ENCODE measurements around the gene CDC20B. TPM values are rescaled to one million over a fixed set of nuclear protein-coding genes. Genes with fewer than 3 reads are reported as not detected.
"Not testable (repeated sequence)": the region's sequence is repeated elsewhere in the genome, so short reads cannot be mapped to it uniquely, and the experiment has no call there.

Gene CDC20B
- total and polyA plus RNA-seq, 3 donors from 2014 or later, result 2.8 to 15.6 (median 4.8) TPM

GRCh38 chr5:55110217-55110616, 62.8 kb downstream of the CDC20B start:
- no peak overlapping the region for H3K4me3 ChIP-seq
- 85 to 93% methylated on average over 2 of the region's 2 CpGs for WGBS, 2 donors
- DNase-seq, result no peak
- no peaks in the 10 kb centered on the region for H3K27me3 ChIP-seq
- intact Hi-C loops (cut with DNase I; ENCODE audit: low total_unique reads), result no loop called here
- no peak overlapping the region for H3K27ac ChIP-seq
- H3K36me3 ChIP-seq (ENCODE audit: low read depth, missing control alignments), result no peaks in the 10 kb centered on the region
- no peaks in the 10 kb centered on the region for H3K9me3 ChIP-seq
- H3K4me1 ChIP-seq, result no peaks in the 10 kb centered on the region
- TF ChIP-seq CTCF (IDR thresholded peaks at IDR 0.05) (no peak), POLR2A (IDR thresholded peaks at IDR 0.05) (no peak)

GRCh38 chr5:55108661-55109060, 64.3 kb downstream of the CDC20B start:
- no peak for DNase-seq
- no peak overlapping the region for H3K4me3 ChIP-seq
- H3K27ac ChIP-seq, result no peak overlapping the region
- H3K4me1 ChIP-seq, result no peaks in the 10 kb centered on the region
- WGBS, 2 donors, result 82 to 85% methylated on average over 3 of the region's 3 CpGs
- no peaks in the 10 kb centered on the region for H3K9me3 ChIP-seq
- H3K27me3 ChIP-seq, result no peaks in the 10 kb centered on the region
- no peaks in the 10 kb centered on the region for H3K36me3 ChIP-seq (ENCODE audit: low read depth, missing control alignments)
- TF ChIP-seq POLR2A (IDR thresholded peaks at IDR 0.05) (no peak), CTCF (IDR thresholded peaks at IDR 0.05) (no peak)
- intact Hi-C loops (cut with DNase I; ENCODE audit: low total_unique reads), result no loop called here

GRCh38 chr5:55105976-55106375, 67.0 kb downstream of the CDC20B start:
- H3K27me3 ChIP-seq; H3K4me3 ChIP-seq; intact Hi-C loops (cut with DNase I; ENCODE audit: low total_unique reads); H3K4me1 ChIP-seq; H3K9me3 ChIP-seq; H3K36me3 ChIP-seq (ENCODE audit: low read depth, missing control alignments); DNase-seq; H3K27ac ChIP-seq: not testable (repeated sequence)

GRCh38 chr5:55104946-55105701, 67.9 kb downstream of the CDC20B start:
- DNase-seq, result no peak
- Histone ChIP-seq H3K9me3 (no peaks in the 10 kb centered on the region), H3K4me3 (no peak overlapping the region), H3K27me3 (no peaks in the 10 kb centered on the region), H3K27ac (no peak overlapping the region), H3K36me3 (ENCODE audit: low read depth, missing control alignments) (no peaks in the 10 kb centered on the region), H3K4me1 (no peaks in the 10 kb centered on the region)
- TF ChIP-seq POLR2A (IDR thresholded peaks at IDR 0.05), result no peak
- TF ChIP-seq CTCF (IDR thresholded peaks at IDR 0.05), result no peak
- intact Hi-C loops (cut with DNase I; ENCODE audit: low total_unique reads), result no loop called here
- WGBS, 2 donors, result 85 to 88% methylated on average over 3 to 5 of the region's 5 CpGs

GRCh38 chr5:55104036-55104772, 68.8 kb downstream of the CDC20B start:
- no peaks in the 10 kb centered on the region for H3K36me3 ChIP-seq (ENCODE audit: low read depth, missing control alignments)
- 81 to 87% methylated on average over 2 of the region's 2 CpGs for WGBS, 2 donors
- no peak for DNase-seq
- intact Hi-C loops (cut with DNase I; ENCODE audit: low total_unique reads), result no loop called here
- no peaks in the 10 kb centered on the region for H3K4me1 ChIP-seq
- no peaks in the 10 kb centered on the region for H3K9me3 ChIP-seq
- H3K4me3 ChIP-seq, result no peak overlapping the region
- H3K27ac ChIP-seq, result no peak overlapping the region
- TF ChIP-seq POLR2A (IDR thresholded peaks at IDR 0.05) (no peak), CTCF (IDR thresholded peaks at IDR 0.05) (no peak)
- no peaks in the 10 kb centered on the region for H3K27me3 ChIP-seq

Measured in testis (tissue), 3 donors.